Astrocyte of the cerebellum (primary cell): ENCODE results near the gene CAPN8.
A peak's percentile ranks its signal among the peaks of the same experiment; 100 is the strongest.

ENCODE experiments used
- DNase-seq: peaks from one replicate; pipeline ENCODE4 v3.0.0-alpha.2; 2011; ENCODE audit warnings: low read depth
- H3K4me3 ChIP-seq: 2 replicates; pipeline ENCODE4 v1.5.1; 2011; ENCODE audit warnings: mild to moderate bottlenecking, low read depth, low read length, moderate library complexity
- in situ Hi-C: cut with HindIII; loops from 2 replicates; pipeline ENCODE4 v1.10.0; 2017; ENCODE audit warnings: low sequenced_read_pairs
- TF ChIP-seq, protein P1 (sequence below): IDR thresholded peaks from 2 replicates; pipeline ENCODE4 v1.5.1; 2012; ENCODE audit warnings: low read length, low read depth, moderate library complexity, mild to moderate bottlenecking; ENCODE audit errors: missing control alignments

Gene CAPN8

DNA sequence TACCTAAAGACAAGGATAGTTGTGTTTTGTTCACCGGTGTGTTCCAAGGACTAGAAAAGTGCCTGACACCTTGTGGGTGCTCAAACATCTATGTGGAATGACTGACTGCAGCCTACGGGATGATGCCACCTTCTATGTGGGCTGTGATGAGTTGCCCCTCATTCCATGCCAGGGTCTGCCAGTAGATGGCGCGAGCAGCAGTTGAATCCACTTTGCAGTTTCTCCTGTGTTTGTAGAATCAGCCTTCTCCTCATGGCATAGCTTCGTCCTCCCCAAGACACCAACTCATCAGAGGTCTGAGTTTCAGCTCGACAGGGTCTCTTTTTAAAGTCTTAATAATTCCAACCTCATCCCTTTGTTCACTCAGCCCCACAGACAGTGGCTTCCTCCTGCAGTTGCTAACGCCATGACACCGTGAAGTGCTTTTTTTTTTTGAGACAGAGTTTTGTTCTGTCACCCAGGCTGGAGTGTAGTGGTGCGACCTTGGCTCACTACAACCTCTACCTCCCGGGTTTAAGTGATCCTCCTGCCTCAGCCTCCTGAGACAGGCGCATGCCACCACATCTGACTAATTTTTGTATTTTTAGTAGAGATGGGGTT, 133.7 kb downstream of the CAPN8 start:
- in situ Hi-C loops: no loop called here
- no peak overlapping the region for H3K4me3 ChIP-seq
- TF ChIP-seq, protein P1, sequence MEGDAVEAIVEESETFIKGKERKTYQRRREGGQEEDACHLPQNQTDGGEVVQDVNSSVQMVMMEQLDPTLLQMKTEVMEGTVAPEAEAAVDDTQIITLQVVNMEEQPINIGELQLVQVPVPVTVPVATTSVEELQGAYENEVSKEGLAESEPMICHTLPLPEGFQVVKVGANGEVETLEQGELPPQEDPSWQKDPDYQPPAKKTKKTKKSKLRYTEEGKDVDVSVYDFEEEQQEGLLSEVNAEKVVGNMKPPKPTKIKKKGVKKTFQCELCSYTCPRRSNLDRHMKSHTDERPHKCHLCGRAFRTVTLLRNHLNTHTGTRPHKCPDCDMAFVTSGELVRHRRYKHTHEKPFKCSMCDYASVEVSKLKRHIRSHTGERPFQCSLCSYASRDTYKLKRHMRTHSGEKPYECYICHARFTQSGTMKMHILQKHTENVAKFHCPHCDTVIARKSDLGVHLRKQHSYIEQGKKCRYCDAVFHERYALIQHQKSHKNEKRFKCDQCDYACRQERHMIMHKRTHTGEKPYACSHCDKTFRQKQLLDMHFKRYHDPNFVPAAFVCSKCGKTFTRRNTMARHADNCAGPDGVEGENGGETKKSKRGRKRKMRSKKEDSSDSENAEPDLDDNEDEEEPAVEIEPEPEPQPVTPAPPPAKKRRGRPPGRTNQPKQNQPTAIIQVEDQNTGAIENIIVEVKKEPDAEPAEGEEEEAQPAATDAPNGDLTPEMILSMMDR: peak; percentile 79
- no peak for DNase-seq

GRCh38 chr1:223525957-223526356, 139.5 kb downstream of the CAPN8 start:
- no peak overlapping the region for H3K4me3 ChIP-seq
- in situ Hi-C loops: no loop called here
- TF ChIP-seq, protein P1: no peak
- DNase-seq: no peak

DNA sequence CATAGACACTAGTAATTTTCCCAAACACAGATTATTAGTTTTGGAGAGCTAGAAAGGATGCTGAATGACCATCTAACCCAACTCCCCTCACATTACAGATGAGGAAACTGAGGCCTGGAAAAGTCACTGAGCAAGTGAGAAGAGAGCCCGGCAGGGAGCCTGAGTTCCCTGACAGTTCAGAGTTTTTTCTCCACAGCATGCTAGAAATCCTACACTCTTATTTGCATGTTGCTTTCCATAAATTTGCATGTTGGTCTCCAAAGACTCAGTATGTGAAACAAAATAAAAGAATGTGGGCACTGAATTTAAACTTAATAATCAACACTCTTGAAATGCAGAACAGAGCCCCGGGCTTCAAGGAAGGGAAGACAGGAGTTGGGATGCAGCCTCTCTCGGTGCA, 140.0 kb downstream of the CAPN8 start:
- TF ChIP-seq, protein P1: no peak
- no peak for DNase-seq
- in situ Hi-C loops: no loop called here
- no peak overlapping the region for H3K4me3 ChIP-seq

DNA sequence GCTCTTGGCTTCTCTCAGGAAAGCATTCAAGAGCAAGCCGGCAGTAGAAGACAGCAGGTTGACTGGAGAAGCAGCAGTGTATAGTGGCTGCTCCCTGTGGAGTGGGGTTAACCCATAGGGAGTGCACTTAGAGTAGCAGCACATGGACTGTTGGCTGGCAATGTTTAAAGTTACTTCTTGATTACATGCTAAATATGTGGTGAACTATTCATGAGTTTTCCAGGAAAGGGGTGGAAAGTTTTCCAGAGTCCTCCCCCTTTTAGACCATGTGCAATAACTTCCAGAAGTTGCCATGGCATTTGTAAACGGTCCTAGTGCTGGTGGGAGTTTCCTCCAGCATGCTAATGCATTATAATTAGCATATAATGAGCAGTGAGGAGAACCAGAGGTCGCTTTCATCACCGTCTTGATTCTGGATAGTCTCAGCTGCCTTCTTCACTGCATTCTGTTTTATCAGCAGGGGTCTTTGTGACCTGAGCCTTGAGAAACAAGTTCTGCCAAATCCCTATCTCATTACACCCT, 140.5 kb downstream of the CAPN8 start:
- DNase-seq: peak; percentile 31
- TF ChIP-seq, protein P1: no peak
- in situ Hi-C loops: no loop called here
- H3K4me3 ChIP-seq: no peak overlapping the region

DNA sequence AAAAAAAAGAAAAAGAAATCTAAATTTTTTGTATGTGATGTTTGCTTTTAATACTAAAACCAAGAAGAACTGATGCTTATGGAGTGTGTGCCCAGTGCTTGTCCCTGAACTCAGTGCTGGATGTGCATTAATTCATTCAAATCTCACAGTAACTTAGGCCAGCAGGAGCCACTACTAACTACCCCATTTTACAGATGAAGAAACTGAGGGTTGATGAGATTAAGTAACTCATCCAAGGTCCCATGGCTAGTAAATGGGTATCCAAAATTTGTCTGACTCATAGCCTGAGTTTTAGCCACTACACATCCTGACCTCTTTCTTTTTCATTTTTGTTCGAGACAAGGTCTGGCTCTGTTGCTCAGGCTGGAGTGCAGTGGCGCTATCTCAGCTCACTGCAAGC, 144.4 kb downstream of the CAPN8 start:
- H3K4me3 ChIP-seq: no peak overlapping the region
- in situ Hi-C loops: no loop called here
- TF ChIP-seq, protein P1: no peak
- DNase-seq: no peak

DNA sequence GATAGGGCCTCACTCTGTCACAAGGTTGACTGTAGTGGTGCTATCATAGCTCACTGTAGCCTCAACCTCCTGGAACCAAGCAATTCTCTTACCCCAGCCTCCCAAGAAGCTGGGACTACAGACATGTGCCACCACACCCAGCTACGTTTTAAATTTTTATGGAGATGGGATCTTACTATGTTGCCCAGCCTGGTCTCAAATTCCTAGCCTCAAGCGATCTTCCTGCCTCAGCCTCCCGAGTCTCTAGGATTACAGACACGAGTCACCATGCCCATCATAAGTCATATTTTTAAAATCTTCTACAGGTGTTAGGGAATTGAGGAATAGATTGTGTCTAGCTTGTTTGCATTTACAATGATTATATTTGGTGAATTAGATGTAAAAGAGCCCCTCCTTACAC, 145.3 kb downstream of the CAPN8 start:
- no peak overlapping the region for H3K4me3 ChIP-seq
- in situ Hi-C loops: no loop called here
- TF ChIP-seq, protein P1: no peak
- DNase-seq: no peak
